GM19240 (cell line): ENCODE data around the gene DNAJC2.
"Not testable (repeated sequence)": the region's sequence is repeated elsewhere in the genome, so short reads cannot be mapped to it uniquely, and the experiment has no call there.

Source experiments
- DNase-seq: peaks from one replicate; pipeline ENCODE4 v3.0.0; 2011; ENCODE audit warnings: low spot score; ENCODE audit not compliant: insufficient read length

The DNAJC2 gene

GRCh38 chr7:103343758-103344452 lies 662 bp downstream of the DNAJC2 start:
- DNase-seq: no peak

- DNase-seq: no peak
Measured at GRCh38 chr7:103343332-103343731, 1.2 kb downstream of the DNAJC2 start.

- DNase-seq: no peak
Measured at GRCh38 chr7:103341466-103341865, 3.1 kb downstream of the DNAJC2 start.

GRCh38 chr7:103338864-103339263 lies 5.7 kb downstream of the DNAJC2 start:
- no peak for DNase-seq

GRCh38 chr7:103336761-103337160 lies 7.8 kb downstream of the DNAJC2 start:
- DNase-seq: no peak

GRCh38 chr7:103325744-103326143 lies 18.8 kb downstream of the DNAJC2 start:
- DNase-seq: no peak

- no peak for DNase-seq
Measured at GRCh38 chr7:103317009-103317408, 27.6 kb downstream of the DNAJC2 start.

- no peak for DNase-seq
Measured at GRCh38 chr7:103316380-103316941, 28.1 kb downstream of the DNAJC2 start.

- no peak for DNase-seq
Measured at GRCh38 chr7:103314852-103315251, 29.7 kb downstream of the DNAJC2 start.

- DNase-seq: no peak
Measured at GRCh38 chr7:103307503-103308231, 36.9 kb downstream of the DNAJC2 start.

- DNase-seq: no peak
Measured at GRCh38 chr7:103301441-103301840, 43.1 kb downstream of the DNAJC2 start.

GRCh38 chr7:103299660-103300059 lies 44.9 kb downstream of the DNAJC2 start:
- DNase-seq: no peak

GRCh38 chr7:103297837-103298179 lies 46.8 kb downstream of the DNAJC2 start:
- DNase-seq: no peak

- peak; percentile 91 for DNase-seq
Measured at GRCh38 chr7:103296901-103297836, 47.4 kb downstream of the DNAJC2 start, which contains the start of gene PMPCB. PMPCB (plus strand) TSS chr7:103297435; CDS start chr7:103297460, 25 bp downstream.

- DNase-seq: no peak
Measured at GRCh38 chr7:103293526-103293925, 51.0 kb downstream of the DNAJC2 start.

- no peak for DNase-seq
Measured at GRCh38 chr7:103292122-103292521, 52.4 kb downstream of the DNAJC2 start.

- DNase-seq: not testable (repeated sequence)
Measured at GRCh38 chr7:103282802-103283427, 61.7 kb downstream of the DNAJC2 start.

GRCh38 chr7:103280803-103281155 lies 63.8 kb downstream of the DNAJC2 start:
- DNase-seq: not testable (repeated sequence)

- DNase-seq: not testable (repeated sequence)
Measured at GRCh38 chr7:103279963-103280802, 64.4 kb downstream of the DNAJC2 start.

GRCh38 chr7:103279636-103279962 lies 65.0 kb downstream of the DNAJC2 start:
- not testable (repeated sequence) for DNase-seq
